ENCODE results near the gene ISCA1. TPM values are rescaled to one million over a fixed set of nuclear protein-coding genes. Genes with fewer than 3 reads are reported as not detected.

The ISCA1 gene
- polyA plus RNA-seq, 1 donor from 2014 or later, result 141 TPM

DNA sequence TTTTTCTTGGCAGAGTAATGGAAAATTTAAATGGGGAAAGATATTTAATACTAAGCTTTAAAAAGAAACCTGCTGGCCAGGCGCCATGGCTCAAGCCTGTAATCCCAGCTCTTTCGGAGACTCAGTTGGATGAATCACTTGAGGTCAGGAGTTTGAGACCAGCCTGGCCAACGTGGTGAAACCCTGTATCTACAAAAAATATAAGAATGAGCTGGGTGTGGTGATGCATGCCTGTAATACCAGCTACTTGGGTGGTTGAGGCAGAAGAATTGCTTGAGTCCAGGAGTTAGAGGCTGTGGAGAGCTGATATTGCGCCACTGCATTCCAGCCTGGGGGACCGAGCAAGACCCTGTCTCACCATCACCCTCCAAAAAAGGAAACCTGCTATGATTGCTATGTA, 39.0 kb upstream of the ISCA1 start:
- Histone ChIP-seq H3K36me3 (ENCODE audit: insufficient read depth, low read length) (peaks cover 10% of the 10 kb centered on the region), H3K4me3 (ENCODE audit: low read length) (no peak overlapping the region), H3K9me3 (ENCODE audit: low read length) (no peaks in the 10 kb centered on the region), H2AFZ (ENCODE audit: low read depth, low read length) (no peak overlapping the region), H3K79me2 (replicated peaks; ENCODE audit: insufficient read depth, low read length) (no peaks in the 10 kb centered on the region), H3F3A (ENCODE audit: insufficient read depth, low read length, poor library complexity, severe bottlenecking) (no peaks in the 10 kb centered on the region), H3K9me2 (ENCODE audit: insufficient read depth, low read length) (no peaks in the 10 kb centered on the region), H3K4me2 (ENCODE audit: low read length) (no peak overlapping the region), H3K27ac (ENCODE audit: low read length) (no peak overlapping the region), H3K27me3 (ENCODE audit: insufficient read depth, low read depth, low read length) (no peaks in the 10 kb centered on the region), H3K9ac (ENCODE audit: low read length) (no peak overlapping the region), H4K20me1 (ENCODE audit: insufficient read depth) (no peaks in the 10 kb centered on the region)
- no peak for TF ChIP-seq POLR2AphosphoS5 (IDR thresholded peaks at IDR 0.05)

DNA sequence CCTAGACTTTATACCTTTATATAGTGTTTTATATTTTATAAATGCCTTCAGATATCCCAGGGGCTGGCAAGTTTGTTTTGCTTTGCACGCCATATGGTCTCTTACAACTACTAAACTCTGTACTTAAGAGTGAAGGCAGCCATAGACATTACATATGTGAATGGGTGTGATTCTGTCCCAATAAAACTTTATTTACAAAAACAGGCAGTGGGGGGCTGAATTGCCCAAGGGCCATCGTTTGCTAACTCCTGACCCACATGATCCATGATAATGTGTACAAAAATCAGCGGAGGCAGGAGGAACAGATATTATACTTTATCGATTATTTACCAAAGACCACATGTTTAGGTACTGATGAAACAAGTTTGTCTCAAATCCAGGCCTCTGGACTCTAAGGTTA, 35.8 kb upstream of the ISCA1 start:
- H3K4me2 ChIP-seq (ENCODE audit: low read length), result no peak overlapping the region
- TF ChIP-seq, protein P1, sequence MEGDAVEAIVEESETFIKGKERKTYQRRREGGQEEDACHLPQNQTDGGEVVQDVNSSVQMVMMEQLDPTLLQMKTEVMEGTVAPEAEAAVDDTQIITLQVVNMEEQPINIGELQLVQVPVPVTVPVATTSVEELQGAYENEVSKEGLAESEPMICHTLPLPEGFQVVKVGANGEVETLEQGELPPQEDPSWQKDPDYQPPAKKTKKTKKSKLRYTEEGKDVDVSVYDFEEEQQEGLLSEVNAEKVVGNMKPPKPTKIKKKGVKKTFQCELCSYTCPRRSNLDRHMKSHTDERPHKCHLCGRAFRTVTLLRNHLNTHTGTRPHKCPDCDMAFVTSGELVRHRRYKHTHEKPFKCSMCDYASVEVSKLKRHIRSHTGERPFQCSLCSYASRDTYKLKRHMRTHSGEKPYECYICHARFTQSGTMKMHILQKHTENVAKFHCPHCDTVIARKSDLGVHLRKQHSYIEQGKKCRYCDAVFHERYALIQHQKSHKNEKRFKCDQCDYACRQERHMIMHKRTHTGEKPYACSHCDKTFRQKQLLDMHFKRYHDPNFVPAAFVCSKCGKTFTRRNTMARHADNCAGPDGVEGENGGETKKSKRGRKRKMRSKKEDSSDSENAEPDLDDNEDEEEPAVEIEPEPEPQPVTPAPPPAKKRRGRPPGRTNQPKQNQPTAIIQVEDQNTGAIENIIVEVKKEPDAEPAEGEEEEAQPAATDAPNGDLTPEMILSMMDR (IDR thresholded peaks at IDR 0.05; ENCODE audit: poor library complexity, severe bottlenecking), result no peak
- TF ChIP-seq TAF1 (IDR thresholded peaks at IDR 0.05; ENCODE audit: low read depth), result no peak
- TF ChIP-seq EP300 (conservative IDR thresholded peaks at IDR 0.05; ENCODE audit: poor library complexity, severe bottlenecking), result no peak
- TF ChIP-seq, protein P2, sequence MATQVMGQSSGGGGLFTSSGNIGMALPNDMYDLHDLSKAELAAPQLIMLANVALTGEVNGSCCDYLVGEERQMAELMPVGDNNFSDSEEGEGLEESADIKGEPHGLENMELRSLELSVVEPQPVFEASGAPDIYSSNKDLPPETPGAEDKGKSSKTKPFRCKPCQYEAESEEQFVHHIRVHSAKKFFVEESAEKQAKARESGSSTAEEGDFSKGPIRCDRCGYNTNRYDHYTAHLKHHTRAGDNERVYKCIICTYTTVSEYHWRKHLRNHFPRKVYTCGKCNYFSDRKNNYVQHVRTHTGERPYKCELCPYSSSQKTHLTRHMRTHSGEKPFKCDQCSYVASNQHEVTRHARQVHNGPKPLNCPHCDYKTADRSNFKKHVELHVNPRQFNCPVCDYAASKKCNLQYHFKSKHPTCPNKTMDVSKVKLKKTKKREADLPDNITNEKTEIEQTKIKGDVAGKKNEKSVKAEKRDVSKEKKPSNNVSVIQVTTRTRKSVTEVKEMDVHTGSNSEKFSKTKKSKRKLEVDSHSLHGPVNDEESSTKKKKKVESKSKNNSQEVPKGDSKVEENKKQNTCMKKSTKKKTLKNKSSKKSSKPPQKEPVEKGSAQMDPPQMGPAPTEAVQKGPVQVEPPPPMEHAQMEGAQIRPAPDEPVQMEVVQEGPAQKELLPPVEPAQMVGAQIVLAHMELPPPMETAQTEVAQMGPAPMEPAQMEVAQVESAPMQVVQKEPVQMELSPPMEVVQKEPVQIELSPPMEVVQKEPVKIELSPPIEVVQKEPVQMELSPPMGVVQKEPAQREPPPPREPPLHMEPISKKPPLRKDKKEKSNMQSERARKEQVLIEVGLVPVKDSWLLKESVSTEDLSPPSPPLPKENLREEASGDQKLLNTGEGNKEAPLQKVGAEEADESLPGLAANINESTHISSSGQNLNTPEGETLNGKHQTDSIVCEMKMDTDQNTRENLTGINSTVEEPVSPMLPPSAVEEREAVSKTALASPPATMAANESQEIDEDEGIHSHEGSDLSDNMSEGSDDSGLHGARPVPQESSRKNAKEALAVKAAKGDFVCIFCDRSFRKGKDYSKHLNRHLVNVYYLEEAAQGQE (IDR thresholded peaks at IDR 0.05; ENCODE audit: borderline replicate concordance), result no peak
- TF ChIP-seq MXI1 (conservative IDR thresholded peaks at IDR 0.05; ENCODE audit: poor library complexity, severe bottlenecking), result no peak
- TF ChIP-seq RAD21 (conservative IDR thresholded peaks at IDR 0.05), result no peak
- TF ChIP-seq POLR2AphosphoS5 (IDR thresholded peaks at IDR 0.05), result no peak
- TF ChIP-seq EZH2 (IDR thresholded peaks at IDR 0.05; ENCODE audit: borderline replicate concordance, insufficient read depth, low read length, poor library complexity, severe bottlenecking), result no peak
- TF ChIP-seq SMC3 (conservative IDR thresholded peaks at IDR 0.05; ENCODE audit: poor library complexity), result no peak
- H3F3A ChIP-seq (ENCODE audit: insufficient read depth, low read length, poor library complexity, severe bottlenecking), result no peaks in the 10 kb centered on the region
- peaks cover 16% of the 10 kb centered on the region for H3K36me3 ChIP-seq (ENCODE audit: insufficient read depth, low read length)
- H2AFZ ChIP-seq (ENCODE audit: low read depth, low read length), result no peak overlapping the region
- H3K79me2 ChIP-seq (replicated peaks; ENCODE audit: insufficient read depth, low read length), result no peaks in the 10 kb centered on the region
- H3K9ac ChIP-seq (ENCODE audit: low read length), result no peak overlapping the region
- H3K27me3 ChIP-seq (ENCODE audit: insufficient read depth, low read depth, low read length), result no peaks in the 10 kb centered on the region
- H3K27ac ChIP-seq (ENCODE audit: low read length), result no peak overlapping the region
- no peaks in the 10 kb centered on the region for H3K9me3 ChIP-seq (ENCODE audit: low read length)
- no peak overlapping the region for H3K4me3 ChIP-seq (ENCODE audit: low read length)
- no peaks in the 10 kb centered on the region for H4K20me1 ChIP-seq (ENCODE audit: insufficient read depth)
- H3K9me2 ChIP-seq (ENCODE audit: insufficient read depth, low read length), result no peaks in the 10 kb centered on the region

DNA sequence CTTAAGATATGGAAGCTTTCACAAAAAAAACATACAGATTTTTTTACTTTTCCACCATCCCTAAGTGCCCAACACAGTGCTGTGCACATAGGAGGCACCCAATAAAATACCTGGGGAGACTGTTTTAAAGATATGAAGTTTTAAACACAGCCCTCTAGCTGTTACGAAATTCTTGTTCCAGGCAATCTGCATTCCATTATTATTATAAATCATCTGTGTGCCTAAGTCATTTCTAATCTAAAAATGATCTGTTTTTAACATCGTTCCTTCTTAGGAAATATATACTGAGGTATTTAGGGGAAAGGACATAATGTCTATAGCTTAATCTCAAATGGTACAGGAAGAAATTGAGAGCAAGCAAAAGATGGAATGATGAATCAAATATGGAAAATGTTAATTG, 32.7 kb upstream of the ISCA1 start:
- Histone ChIP-seq H3K79me2 (replicated peaks; ENCODE audit: insufficient read depth, low read length) (no peaks in the 10 kb centered on the region), H3K27ac (ENCODE audit: low read length) (no peak overlapping the region), H3K4me3 (ENCODE audit: low read length) (no peak overlapping the region), H3K9ac (ENCODE audit: low read length) (no peak overlapping the region), H3F3A (ENCODE audit: insufficient read depth, low read length, poor library complexity, severe bottlenecking) (no peaks in the 10 kb centered on the region), H3K36me3 (ENCODE audit: insufficient read depth, low read length) (peaks cover 19% of the 10 kb centered on the region), H3K9me2 (ENCODE audit: insufficient read depth, low read length) (no peaks in the 10 kb centered on the region), H3K9me3 (ENCODE audit: low read length) (no peaks in the 10 kb centered on the region), H4K20me1 (ENCODE audit: insufficient read depth) (no peaks in the 10 kb centered on the region), H2AFZ (ENCODE audit: low read depth, low read length) (no peak overlapping the region), H3K4me2 (ENCODE audit: low read length) (no peak overlapping the region), H3K27me3 (ENCODE audit: insufficient read depth, low read depth, low read length) (no peaks in the 10 kb centered on the region)
- no peak for TF ChIP-seq EZH2 (IDR thresholded peaks at IDR 0.05; ENCODE audit: borderline replicate concordance, insufficient read depth, low read length, poor library complexity, severe bottlenecking)
- no peak for TF ChIP-seq TAF1 (IDR thresholded peaks at IDR 0.05; ENCODE audit: low read depth)
- no peak for TF ChIP-seq MXI1 (conservative IDR thresholded peaks at IDR 0.05; ENCODE audit: poor library complexity, severe bottlenecking)
- TF ChIP-seq, protein P2 (IDR thresholded peaks at IDR 0.05; ENCODE audit: borderline replicate concordance), result no peak
- TF ChIP-seq, protein P1 (IDR thresholded peaks at IDR 0.05; ENCODE audit: poor library complexity, severe bottlenecking), result no peak
- no peak for TF ChIP-seq RAD21 (conservative IDR thresholded peaks at IDR 0.05)
- TF ChIP-seq SMC3 (conservative IDR thresholded peaks at IDR 0.05; ENCODE audit: poor library complexity), result no peak
- TF ChIP-seq EP300 (conservative IDR thresholded peaks at IDR 0.05; ENCODE audit: poor library complexity, severe bottlenecking), result no peak
- no peak for TF ChIP-seq POLR2AphosphoS5 (IDR thresholded peaks at IDR 0.05)

Data from neural cell (in vitro differentiated cells).